ENCODE data around the gene NR2E3.

The NR2E3 gene

DNA sequence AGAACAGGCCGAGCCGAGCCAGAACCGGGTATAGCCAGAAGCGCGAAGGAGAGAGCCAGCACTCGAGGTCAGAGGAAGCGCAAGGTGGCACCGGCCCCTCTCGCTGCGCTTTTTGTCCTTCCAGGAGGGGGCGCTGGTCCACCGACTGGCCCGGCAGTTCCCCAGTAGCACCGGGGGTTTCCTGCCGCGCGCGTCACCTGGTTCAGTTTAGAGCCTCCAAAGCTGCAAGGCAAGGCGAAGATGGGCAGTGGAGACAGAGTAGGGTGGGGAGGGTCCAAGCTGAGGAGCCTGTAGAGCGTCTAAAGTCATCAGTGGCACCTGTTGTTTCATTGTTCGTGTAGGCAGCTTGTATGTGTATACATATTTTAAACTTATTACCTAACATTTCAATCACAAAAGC lies 7.6 kb upstream of the NR2E3 start:
- Histone ChIP-seq H3K4me1 (ENCODE audit: insufficient read depth, low read length) (peaks cover 16% of the 10 kb centered on the region), H3K9ac (ENCODE audit: low read depth, low read length) (no peak overlapping the region), H3K9me3 (ENCODE audit: control insufficient read depth, insufficient read depth, low read length) (peaks cover 2% of the 10 kb centered on the region; the same call in 1 of the 2 replicates), H3K36me3 (ENCODE audit: insufficient read depth, low read length) (no peaks in the 10 kb centered on the region)

DNA sequence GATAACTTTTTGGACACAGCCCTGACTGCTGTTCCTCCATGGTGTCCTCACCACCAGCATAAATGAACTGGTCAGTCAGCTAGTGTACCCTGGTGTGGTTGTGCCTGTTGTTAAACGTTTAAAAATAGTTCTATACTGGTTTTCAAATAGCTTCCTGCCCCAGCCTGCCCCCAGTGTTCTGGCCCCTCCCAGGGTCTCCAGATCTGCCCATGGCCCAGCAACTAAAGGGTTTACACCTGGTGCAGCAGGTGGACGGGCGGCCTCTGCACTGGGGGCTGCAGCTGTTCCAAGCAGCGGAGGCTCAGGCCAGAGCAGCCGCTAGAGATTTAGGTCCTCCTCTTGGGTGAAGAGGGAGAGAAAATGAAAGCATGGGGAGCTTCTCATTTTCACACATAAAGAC lies 6.1 kb upstream of the NR2E3 start:
- Histone ChIP-seq H3K9ac (ENCODE audit: low read depth, low read length) (no peak overlapping the region), H3K4me1 (ENCODE audit: insufficient read depth, low read length) (peaks cover 22% of the 10 kb centered on the region), H3K36me3 (ENCODE audit: insufficient read depth, low read length) (no peaks in the 10 kb centered on the region), H3K9me3 (ENCODE audit: control insufficient read depth, insufficient read depth, low read length) (peaks cover 2% of the 10 kb centered on the region; the same call in 1 of the 2 replicates)

DNA sequence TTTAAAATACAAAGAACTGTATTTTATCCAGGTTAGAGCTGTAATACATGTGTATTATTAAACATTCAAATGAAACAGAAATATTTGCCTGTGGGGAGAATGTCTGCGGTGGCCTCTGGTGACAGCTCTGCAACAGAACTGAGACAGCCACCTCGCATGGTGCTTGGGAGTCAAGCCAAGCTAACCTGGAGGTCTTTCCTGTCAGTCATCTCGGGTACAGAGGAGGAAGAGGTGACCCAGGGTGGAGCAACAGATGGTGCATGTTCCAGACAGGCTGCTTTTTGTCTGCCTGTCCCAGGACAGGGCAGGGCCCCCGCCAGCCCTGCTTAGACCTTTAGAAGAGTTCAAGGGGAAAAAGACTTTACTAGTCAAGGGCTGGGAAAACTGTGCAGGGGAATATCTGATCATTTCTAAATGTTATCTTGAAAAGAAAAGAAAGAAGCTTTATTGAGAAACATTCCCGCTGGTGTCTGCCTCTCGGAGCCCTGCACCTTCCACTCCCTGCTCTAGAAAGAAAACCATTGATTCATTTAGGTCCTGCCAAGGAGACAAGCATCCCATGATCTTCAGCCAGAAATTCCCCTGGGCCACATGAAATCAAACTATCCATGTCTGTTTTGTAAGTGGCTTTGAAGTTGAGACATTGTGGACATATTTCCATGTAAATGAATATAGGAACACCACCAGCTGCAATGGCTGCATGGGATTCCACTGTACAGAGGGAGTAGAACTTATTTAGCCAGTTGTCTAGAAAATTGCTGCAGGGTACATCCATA lies 5.5 kb upstream of the NR2E3 start:
- H3K36me3 ChIP-seq (ENCODE audit: insufficient read depth, low read length), result no peaks in the 10 kb centered on the region
- peaks cover 22% of the 10 kb centered on the region for H3K4me1 ChIP-seq (ENCODE audit: insufficient read depth, low read length)
- peaks cover 2% of the 10 kb centered on the region; the same call in 1 of the 2 replicates for H3K9me3 ChIP-seq (ENCODE audit: control insufficient read depth, insufficient read depth, low read length)
- no peak overlapping the region for H3K9ac ChIP-seq (ENCODE audit: low read depth, low read length)

DNA sequence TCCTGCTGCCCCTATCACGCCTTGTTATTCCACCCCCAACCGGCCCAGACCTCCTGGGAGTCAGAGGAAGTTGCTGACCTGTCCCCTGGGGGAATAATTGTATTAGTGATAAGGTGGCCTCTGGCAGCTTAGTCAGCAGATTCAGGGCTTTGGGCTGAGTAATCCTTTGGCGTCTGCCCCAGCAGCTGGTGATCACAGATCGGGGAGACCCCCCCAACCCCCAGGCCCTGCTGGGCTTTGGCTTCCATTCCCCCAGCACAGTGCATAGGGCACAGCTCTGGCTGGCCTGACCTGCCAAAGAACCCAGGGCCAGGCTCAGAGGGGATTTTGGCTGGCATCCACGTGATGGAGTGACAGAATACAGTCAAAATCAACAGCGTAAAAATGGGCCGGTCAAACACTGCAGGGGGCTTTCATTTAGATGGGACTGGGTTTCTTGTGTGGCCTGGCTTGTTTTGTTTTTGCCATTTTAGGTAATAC lies 3.9 kb upstream of the NR2E3 start:
- peaks cover 2% of the 10 kb centered on the region; the same call in 1 of the 2 replicates for H3K9me3 ChIP-seq (ENCODE audit: control insufficient read depth, insufficient read depth, low read length)
- no peaks in the 10 kb centered on the region for H3K36me3 ChIP-seq (ENCODE audit: insufficient read depth, low read length)
- H3K9ac ChIP-seq (ENCODE audit: low read depth, low read length), result peak overlapping the region; percentile 34
- H3K4me1 ChIP-seq (ENCODE audit: insufficient read depth, low read length), result peaks cover 22% of the 10 kb centered on the region

DNA sequence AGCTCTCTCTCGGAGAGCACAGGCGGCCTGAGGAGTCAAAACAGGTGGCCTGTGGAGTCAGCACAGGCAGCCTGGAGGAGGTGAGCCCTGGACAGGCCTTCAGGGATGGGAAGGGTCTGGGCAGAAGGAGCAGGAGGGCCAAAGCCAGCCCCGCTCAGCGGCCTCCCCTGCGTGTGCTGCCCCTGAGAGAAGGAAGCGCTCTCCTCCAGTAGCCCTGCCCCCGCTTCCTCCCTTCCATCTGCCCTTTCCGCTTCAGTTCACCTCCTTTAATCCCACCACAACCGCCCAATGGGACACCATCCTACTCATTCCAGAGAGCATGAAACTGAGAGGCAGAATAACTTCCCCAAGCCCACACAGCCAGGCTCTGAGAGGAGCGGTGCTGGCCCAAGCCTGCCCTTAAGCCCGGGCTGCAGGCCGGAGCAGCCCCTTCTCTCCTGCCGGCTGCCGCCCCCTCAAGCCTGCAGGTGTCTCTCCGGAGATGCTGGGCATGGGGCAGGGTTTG lies 3.2 kb upstream of the NR2E3 start:
- peak overlapping the region; percentile 34 for H3K9ac ChIP-seq (ENCODE audit: low read depth, low read length)
- peaks cover 22% of the 10 kb centered on the region for H3K4me1 ChIP-seq (ENCODE audit: insufficient read depth, low read length)
- no peaks in the 10 kb centered on the region for H3K36me3 ChIP-seq (ENCODE audit: insufficient read depth, low read length)
- H3K9me3 ChIP-seq (ENCODE audit: control insufficient read depth, insufficient read depth, low read length), result 0 out of 2 replicates have a peak, but pooled peaks cover under 1% of the 10 kb centered on the region

DNA sequence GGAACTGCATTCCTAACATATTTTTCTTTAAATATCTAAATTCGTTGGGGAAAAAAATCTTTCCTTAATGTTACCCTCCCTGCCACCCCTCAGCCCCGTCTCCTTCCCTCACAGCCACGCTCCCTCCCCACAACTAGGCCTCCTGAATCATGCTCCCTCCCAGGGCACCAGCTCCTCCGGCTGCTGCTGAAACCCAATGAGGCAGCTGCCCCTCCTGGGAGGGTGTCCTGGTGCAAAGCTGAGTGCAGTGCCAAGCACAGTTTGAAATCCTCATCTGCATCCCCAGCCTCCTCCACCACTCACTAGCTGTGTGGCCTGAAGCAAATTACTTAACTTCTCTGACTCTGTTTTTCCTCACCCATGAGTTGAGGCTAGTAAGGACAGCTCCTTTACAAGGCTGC lies 2.7 kb upstream of the NR2E3 start:
- H3K4me1 ChIP-seq (ENCODE audit: insufficient read depth, low read length), result peaks cover 22% of the 10 kb centered on the region
- H3K9ac ChIP-seq (ENCODE audit: low read depth, low read length), result peak overlapping the region; percentile 34; the same call in 1 of the 2 replicates
- H3K36me3 ChIP-seq (ENCODE audit: insufficient read depth, low read length), result no peaks in the 10 kb centered on the region
- H3K9me3 ChIP-seq (ENCODE audit: control insufficient read depth, insufficient read depth, low read length), result no peaks in the 10 kb centered on the region

DNA sequence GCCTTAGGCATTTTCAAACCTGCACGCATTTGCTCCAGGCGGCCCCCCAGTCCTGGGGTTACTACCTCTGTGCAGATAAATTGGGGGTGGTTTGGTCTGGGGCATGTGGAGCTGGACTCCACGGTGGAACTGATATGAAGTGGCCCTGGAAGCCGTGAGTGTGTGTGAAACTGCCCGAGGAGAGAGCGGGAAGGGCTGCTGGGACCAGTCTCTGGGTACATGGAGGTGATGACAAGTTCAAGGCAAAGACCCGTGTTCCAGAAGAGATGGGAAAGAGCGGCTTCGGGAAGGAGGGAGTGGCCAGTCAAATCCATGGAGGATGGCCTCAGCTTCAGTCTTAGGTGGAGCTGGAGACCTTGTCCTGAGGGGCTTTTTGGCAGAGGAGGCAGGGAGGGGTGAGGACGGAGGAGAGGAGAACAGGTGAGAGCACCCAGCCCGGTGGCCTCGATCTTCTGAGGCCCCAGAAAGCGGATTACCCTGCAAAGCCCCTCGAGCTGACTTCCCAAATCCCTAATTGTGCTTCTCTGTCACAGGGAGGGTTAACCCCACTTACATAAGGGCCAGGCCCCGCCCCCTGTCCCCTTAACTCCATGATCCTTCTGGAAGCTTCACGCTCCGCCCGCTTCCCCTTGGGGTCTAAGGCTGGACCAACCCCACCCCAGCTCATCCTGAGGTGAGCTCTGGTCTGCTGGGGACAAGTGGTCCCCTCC lies 1.9 kb upstream of the NR2E3 start:
- Histone ChIP-seq H3K9ac (ENCODE audit: low read depth, low read length) (no peak overlapping the region), H3K36me3 (ENCODE audit: insufficient read depth, low read length) (no peaks in the 10 kb centered on the region), H3K4me1 (ENCODE audit: insufficient read depth, low read length) (peaks cover 22% of the 10 kb centered on the region), H3K9me3 (ENCODE audit: control insufficient read depth, insufficient read depth, low read length) (no peaks in the 10 kb centered on the region)

DNA sequence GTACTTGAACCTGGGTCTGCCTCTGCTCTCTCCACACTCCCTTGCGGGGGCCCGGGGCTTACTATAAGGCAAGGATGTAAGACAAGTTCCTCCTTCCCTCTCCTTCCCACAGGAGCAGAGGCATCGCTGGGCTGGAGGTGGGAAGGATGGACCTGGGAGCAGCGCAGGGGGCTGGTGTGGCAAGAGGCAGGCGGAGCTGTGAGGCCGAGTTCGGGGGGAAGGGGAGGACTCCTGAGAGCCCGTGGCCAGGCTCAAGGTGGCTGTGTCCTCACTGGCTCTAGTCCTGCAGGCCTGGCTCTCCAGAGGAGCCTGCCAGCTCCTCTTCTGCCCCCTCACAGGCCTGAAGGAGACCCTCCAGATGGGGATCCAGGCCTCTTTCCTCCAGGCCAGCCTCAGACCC lies 1.0 kb upstream of the NR2E3 start:
- Histone ChIP-seq H3K36me3 (ENCODE audit: insufficient read depth, low read length) (no peaks in the 10 kb centered on the region), H3K4me1 (ENCODE audit: insufficient read depth, low read length) (peaks cover 22% of the 10 kb centered on the region), H3K9me3 (ENCODE audit: control insufficient read depth, insufficient read depth, low read length) (no peaks in the 10 kb centered on the region), H3K9ac (ENCODE audit: low read depth, low read length) (no peak overlapping the region)

DNA sequence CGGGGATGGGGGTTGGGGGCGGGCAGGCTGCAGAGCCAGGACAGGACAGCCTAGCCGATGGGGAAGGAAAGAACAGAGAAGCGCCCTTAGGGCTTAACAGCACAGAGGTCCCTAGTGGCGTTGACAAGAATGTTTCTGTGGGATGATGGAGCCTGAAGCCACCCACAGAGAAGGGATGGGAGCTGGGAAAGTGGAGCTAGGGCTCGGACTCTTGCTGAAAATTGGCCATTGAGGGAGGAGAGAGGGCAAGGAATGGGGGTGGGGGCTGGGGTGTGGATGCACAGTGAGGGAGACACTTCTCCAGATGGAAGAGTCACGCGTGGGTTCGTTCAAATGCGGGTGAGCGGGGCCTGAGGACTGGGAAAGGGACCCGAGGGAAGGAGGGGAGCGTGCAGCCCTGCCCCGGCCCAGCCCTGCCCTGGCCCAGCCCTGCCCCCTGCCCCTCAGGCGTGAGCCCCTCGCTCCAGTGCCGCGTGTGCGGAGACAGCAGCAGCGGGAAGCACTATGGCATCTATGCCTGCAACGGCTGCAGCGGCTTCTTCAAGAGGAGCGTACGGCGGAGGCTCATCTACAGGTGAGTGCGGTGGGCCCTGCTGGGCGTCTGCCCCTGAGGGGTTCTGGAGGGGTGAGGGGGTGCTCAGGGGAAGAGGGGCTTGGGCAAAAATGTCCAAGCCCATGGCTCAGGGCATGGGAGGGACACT lies 832 bp downstream of the NR2E3 start:
- no peaks in the 10 kb centered on the region for H3K36me3 ChIP-seq (ENCODE audit: insufficient read depth, low read length)
- H3K4me1 ChIP-seq (ENCODE audit: insufficient read depth, low read length), result peaks cover 18% of the 10 kb centered on the region
- no peak overlapping the region for H3K9ac ChIP-seq (ENCODE audit: low read depth, low read length)
- H3K9me3 ChIP-seq (ENCODE audit: control insufficient read depth, insufficient read depth, low read length), result no peaks in the 10 kb centered on the region

DNA sequence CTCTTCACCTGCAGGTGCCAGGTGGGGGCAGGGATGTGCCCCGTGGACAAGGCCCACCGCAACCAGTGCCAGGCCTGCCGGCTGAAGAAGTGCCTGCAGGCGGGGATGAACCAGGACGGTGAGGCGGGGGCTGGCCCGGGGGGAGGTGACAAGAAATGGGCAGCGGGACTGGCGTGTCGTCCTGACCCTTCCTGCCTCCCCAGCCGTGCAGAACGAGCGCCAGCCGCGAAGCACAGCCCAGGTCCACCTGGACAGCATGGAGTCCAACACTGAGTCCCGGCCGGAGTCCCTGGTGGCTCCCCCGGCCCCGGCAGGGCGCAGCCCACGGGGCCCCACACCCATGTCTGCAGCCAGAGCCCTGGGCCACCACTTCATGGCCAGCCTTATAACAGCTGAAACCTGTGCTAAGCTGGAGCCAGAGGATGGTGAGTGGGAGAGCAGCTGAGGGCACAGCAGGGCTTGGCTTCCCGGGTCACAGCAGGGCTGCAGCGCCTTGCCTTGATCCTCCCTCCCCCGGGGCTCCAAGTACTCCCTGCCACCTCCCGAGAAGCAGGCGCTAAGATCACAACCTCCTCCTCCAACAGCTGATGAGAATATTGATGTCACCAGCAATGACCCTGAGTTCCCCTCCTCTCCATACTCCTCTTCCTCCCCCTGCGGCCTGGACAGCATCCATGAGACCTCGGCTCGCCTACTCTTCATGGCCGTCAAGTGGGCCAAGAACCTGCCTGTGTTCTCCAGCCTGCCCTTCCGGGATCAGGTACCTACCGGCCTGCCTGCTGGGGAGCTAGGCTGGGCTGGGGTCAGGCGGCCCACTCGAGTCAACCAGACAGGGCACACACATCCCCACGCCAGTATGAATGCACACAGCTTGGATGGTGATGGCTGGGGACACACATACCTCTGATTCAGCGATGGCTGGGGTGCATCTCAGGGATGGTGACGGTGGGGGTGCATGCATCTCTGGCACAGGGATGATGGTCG lies 1.7 kb downstream of the NR2E3 start:
- H3K9ac ChIP-seq (ENCODE audit: low read depth, low read length), result no peak overlapping the region
- H3K4me1 ChIP-seq (ENCODE audit: insufficient read depth, low read length), result peaks cover 9% of the 10 kb centered on the region
- H3K36me3 ChIP-seq (ENCODE audit: insufficient read depth, low read length), result no peaks in the 10 kb centered on the region
- no peaks in the 10 kb centered on the region for H3K9me3 ChIP-seq (ENCODE audit: control insufficient read depth, insufficient read depth, low read length)

DNA sequence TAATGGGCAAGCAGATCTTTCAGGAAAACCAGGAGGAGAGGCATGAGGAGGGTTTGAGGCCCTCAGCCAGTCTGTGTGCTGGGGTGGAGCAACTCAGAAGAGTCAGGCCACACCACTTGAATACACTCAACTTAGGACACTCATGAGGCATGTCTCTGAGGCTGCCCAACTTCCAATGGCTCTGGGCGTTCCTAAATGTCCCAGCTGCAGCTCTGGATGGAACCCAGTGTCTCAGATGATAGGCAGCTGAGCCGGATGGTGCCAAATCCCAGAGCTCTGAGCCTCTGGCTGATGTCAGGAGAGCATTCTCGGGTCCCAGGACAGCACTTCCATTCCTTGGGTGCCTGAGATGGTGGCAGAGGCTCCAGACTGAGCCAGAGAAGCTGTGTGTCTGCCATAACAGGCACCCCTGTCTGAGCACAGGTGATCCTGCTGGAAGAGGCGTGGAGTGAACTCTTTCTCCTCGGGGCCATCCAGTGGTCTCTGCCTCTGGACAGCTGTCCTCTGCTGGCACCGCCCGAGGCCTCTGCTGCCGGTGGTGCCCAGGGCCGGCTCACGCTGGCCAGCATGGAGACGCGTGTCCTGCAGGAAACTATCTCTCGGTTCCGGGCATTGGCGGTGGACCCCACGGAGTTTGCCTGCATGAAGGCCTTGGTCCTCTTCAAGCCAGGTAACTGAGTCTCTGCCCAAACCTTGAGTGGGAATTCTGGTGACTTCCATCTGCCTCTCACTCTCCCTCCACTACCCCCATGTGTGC lies 2.8 kb downstream of the NR2E3 start:
- H3K9ac ChIP-seq (ENCODE audit: low read depth, low read length), result no peak overlapping the region
- H3K36me3 ChIP-seq (ENCODE audit: insufficient read depth, low read length), result no peaks in the 10 kb centered on the region
- no peaks in the 10 kb centered on the region; the same call in 1 of the 2 replicates for H3K9me3 ChIP-seq (ENCODE audit: control insufficient read depth, insufficient read depth, low read length)
- H3K4me1 ChIP-seq (ENCODE audit: insufficient read depth, low read length), result peaks cover 2% of the 10 kb centered on the region

DNA sequence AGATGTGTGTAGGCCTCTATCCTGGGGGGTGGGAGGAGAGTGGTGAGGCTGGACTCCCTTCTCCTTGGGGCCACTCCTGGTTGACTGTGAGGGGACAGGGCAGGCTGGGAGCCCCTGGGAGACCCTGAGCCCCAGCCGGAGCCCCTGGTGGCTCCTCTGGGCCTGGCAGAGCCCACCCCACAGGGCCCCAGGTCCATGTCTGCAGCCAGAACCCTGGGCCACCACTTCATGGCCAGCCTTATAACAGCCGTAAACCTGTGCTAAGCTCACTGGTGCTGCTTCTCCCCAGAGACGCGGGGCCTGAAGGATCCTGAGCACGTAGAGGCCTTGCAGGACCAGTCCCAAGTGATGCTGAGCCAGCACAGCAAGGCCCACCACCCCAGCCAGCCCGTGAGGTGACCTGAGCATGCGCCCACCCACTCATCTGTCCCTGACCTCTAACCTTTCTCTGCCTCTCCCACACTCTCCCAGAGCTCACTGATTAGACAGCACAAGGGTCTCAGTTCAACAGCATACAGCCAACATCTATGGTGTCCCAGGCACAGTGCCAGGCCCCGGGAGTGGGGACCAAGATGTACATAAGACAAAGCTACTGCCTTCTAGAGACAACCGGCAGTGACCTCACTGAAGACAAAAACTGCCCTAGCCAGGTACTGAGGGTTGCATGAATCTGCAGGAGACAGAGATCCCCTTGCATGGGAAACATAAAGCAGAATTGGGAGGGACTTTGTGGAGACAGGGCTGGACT lies 3.5 kb downstream of the NR2E3 start:
- Histone ChIP-seq H3K9ac (ENCODE audit: low read depth, low read length) (no peak overlapping the region), H3K36me3 (ENCODE audit: insufficient read depth, low read length) (no peaks in the 10 kb centered on the region), H3K4me1 (ENCODE audit: insufficient read depth, low read length) (no peaks in the 10 kb centered on the region; the same call in 1 of the 2 replicates)

More for the DNA sequence above, 3.5 kb downstream of the NR2E3 start:
- no peaks in the 10 kb centered on the region; the same call in 1 of the 2 replicates for H3K9me3 ChIP-seq (ENCODE audit: control insufficient read depth, insufficient read depth, low read length)

Data from ES-I3 (cell line).